Keratinocyte (primary cell): ENCODE measurements around the gene LIX1. TPM values are rescaled to one million over a fixed set of nuclear protein-coding genes. Genes with fewer than 3 reads are reported as not detected.

Source experiments
- DNase-seq: peaks from one replicate; pipeline ENCODE4 v3.0.0-alpha.2; 2011; ENCODE audit warnings: low read depth, missing footprints, low spot score
- FAIRE-seq: peaks from 2 replicates; lab custom pipeline; 2011; peaks lifted over from hg19 to GRCh38; lab: Jason Lieb, UNC
- H2AFZ ChIP-seq: 2 replicates; pipeline ENCODE4 v1.6.0; 2012; ENCODE audit warnings: low read length, control low read depth, inconsistent platforms; ENCODE audit not compliant: control insufficient read depth
- H3K27ac ChIP-seq: 2 replicates; pipeline ENCODE4 v1.5.1; 2011; ENCODE audit warnings: low read length; ENCODE audit not compliant: control insufficient read depth, insufficient read depth
- H3K27me3 ChIP-seq: 3 replicates; pipeline ENCODE4 v1.6.0; 2011; ENCODE audit warnings: low read length; ENCODE audit not compliant: control insufficient read depth, insufficient read depth; ENCODE audit errors: extremely low read depth
- H3K36me3 ChIP-seq, 2 experiments: 2 replicates in 1 of 2; 3 replicates in 1 of 2; pipeline ENCODE4 v1.5.1; 2011; ENCODE audit warnings: low read length in 2 of 2, mild to moderate bottlenecking in 1 of 2; ENCODE audit not compliant: control insufficient read depth in 2 of 2, insufficient read depth in 2 of 2; ENCODE audit errors: extremely low read depth in 1 of 2
- H3K4me1 ChIP-seq: 3 replicates; pipeline ENCODE4 v1.5.1; 2011; ENCODE audit warnings: low read length; ENCODE audit not compliant: control insufficient read depth, insufficient read depth; ENCODE audit errors: extremely low read depth
- H3K4me2 ChIP-seq: 3 replicates; pipeline ENCODE4 v1.6.0; 2011; ENCODE audit warnings: low read depth, low read length; ENCODE audit not compliant: control insufficient read depth, insufficient read depth; ENCODE audit errors: extremely low read depth
- H3K4me3 ChIP-seq, 3 experiments: fragments of 200-600 bp in 1 of 3; sonication (generic) in 1 of 3; 2 replicates in 2 of 3; 3 replicates in 1 of 3; pipeline ENCODE4 v1.5.1; 2011 to 2016; ENCODE audit warnings: low read length in 3 of 3, mild to moderate bottlenecking in 3 of 3, control low read depth in 2 of 3, inconsistent platforms in 1 of 3, low read depth in 1 of 3, mixed read lengths in 1 of 3, mixed run types in 1 of 3, moderate library complexity in 1 of 3; ENCODE audit not compliant: control insufficient read depth in 2 of 3, insufficient read depth in 2 of 3; ENCODE audit errors: extremely low read depth in 1 of 3
- H3K79me2 ChIP-seq: 2 replicates; pipeline ENCODE4 v1.6.0; 2012; ENCODE audit warnings: low read length; ENCODE audit not compliant: control insufficient read depth, insufficient read depth
- H3K9ac ChIP-seq: 3 replicates; pipeline ENCODE4 v1.6.0; 2011; ENCODE audit warnings: low read length; ENCODE audit not compliant: control insufficient read depth, insufficient read depth; ENCODE audit errors: extremely low read depth
- H3K9me1 ChIP-seq: 3 replicates; pipeline ENCODE4 v1.6.0; 2011; ENCODE audit warnings: low read length; ENCODE audit not compliant: control insufficient read depth, insufficient read depth; ENCODE audit errors: extremely low read depth
- H3K9me3 ChIP-seq: 2 replicates; pipeline ENCODE4 v1.5.1; 2012; ENCODE audit warnings: low read depth, low read length; ENCODE audit not compliant: control insufficient read depth
- H4K20me1 ChIP-seq: 3 replicates; pipeline ENCODE4 v1.6.0; 2011; ENCODE audit warnings: low read length; ENCODE audit not compliant: control insufficient read depth, insufficient read depth; ENCODE audit errors: extremely low read depth
- EZH2 ChIP-seq: IDR thresholded peaks from one replicate; pipeline ENCODE4 v1.6.1; 2012; ENCODE audit warnings: inconsistent platforms, mild to moderate bottlenecking, low read length, moderate library complexity
- dilution Hi-C: fragments of 300-500 bp; cut with MboI; formaldehyde crosslinking; loops from one replicate; pipeline ENCODE4 v1.7.0; 2020; ENCODE audit warnings: low sequenced_read_pairs; ENCODE audit not compliant: extremely low pct_ligation_motif_present
- polyA plus RNA-seq, 5 experiments: library from polyadenylated mRNA; depleted of rRNA in 3 of 5; stranded (reverse) in 3 of 5; stranded (forward) in 1 of 5; unstranded in 1 of 5; fragments of >200 nt; gene quantifications; 1 replicate in 1 of 5; 2 replicates in 3 of 5; 3 replicates in 1 of 5; pipeline versions ENCODE4 v1.2.1 to v1.2.3, GENCODE V29; 2011 to 2012; ENCODE audit warnings: missing spikeins in 2 of 5, low read depth in 1 of 5, low replicate concordance in 1 of 5
- TF ChIP-seq, protein P1 (sequence below), 3 experiments: IDR thresholded peaks in 1 of 3; conservative IDR thresholded peaks in 1 of 3; optimal IDR thresholded peaks in 1 of 3; 2 replicates in 2 of 3; 3 replicates in 1 of 3; pipeline versions ENCODE3 to v1.5.1; 2011; ENCODE audit warnings: low read length in 3 of 3, mild to moderate bottlenecking in 3 of 3, moderate library complexity in 2 of 3, control low read depth in 1 of 3, inconsistent platforms in 1 of 3; ENCODE audit not compliant: insufficient read depth in 2 of 3; ENCODE audit errors: extremely low read depth in 1 of 3

Gene LIX1
- polyA plus RNA-seq, 1 donor (not counting 4 experiments of a cell fraction or from before 2014, with no cell fraction given), result not detected

- Histone ChIP-seq H3K9ac (no peak overlapping the region), H3K4me1 (no peaks in the 10 kb centered on the region), H4K20me1 (no peaks in the 10 kb centered on the region), H3K27me3 (peaks cover 9% of the 10 kb centered on the region), H3K9me3 (no peaks in the 10 kb centered on the region), H3K36me3 (no peaks in the 10 kb centered on the region), H3K79me2 (no peaks in the 10 kb centered on the region), H3K9me1 (no peaks in the 10 kb centered on the region), H3K4me3 (no peak overlapping the region), H3K4me2 (no peak overlapping the region), H2AFZ (no peak overlapping the region), H3K27ac (no peak overlapping the region)
- TF ChIP-seq, protein P1, sequence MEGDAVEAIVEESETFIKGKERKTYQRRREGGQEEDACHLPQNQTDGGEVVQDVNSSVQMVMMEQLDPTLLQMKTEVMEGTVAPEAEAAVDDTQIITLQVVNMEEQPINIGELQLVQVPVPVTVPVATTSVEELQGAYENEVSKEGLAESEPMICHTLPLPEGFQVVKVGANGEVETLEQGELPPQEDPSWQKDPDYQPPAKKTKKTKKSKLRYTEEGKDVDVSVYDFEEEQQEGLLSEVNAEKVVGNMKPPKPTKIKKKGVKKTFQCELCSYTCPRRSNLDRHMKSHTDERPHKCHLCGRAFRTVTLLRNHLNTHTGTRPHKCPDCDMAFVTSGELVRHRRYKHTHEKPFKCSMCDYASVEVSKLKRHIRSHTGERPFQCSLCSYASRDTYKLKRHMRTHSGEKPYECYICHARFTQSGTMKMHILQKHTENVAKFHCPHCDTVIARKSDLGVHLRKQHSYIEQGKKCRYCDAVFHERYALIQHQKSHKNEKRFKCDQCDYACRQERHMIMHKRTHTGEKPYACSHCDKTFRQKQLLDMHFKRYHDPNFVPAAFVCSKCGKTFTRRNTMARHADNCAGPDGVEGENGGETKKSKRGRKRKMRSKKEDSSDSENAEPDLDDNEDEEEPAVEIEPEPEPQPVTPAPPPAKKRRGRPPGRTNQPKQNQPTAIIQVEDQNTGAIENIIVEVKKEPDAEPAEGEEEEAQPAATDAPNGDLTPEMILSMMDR (optimal IDR thresholded peaks at IDR 0.05 in 1 of 3, IDR thresholded peaks at IDR 0.05 in 1 of 3, conservative IDR thresholded peaks at IDR 0.05 in 1 of 3; ENCODE audit: extremely low read depth in 1 of 3, insufficient read depth in 2 of 3, low read length in 3 of 3), result no peak
- TF ChIP-seq EZH2, result no peak
- no peak for DNase-seq
- FAIRE-seq, result no peak
- dilution Hi-C loops, result no loop called here
These were observed 47.1 kb downstream of the LIX1 start for GRCh38 chr5:97095318-97095732.

GRCh38 chr5:97094579-97095317 is 47.7 kb downstream of the LIX1 start:
- H3K36me3 ChIP-seq, result no peaks in the 10 kb centered on the region
- H3K4me3 ChIP-seq, result no peak overlapping the region
- TF ChIP-seq EZH2, result no peak
- TF ChIP-seq, protein P1 (optimal IDR thresholded peaks at IDR 0.05 in 1 of 3, IDR thresholded peaks at IDR 0.05 in 1 of 3, conservative IDR thresholded peaks at IDR 0.05 in 1 of 3; ENCODE audit: extremely low read depth in 1 of 3, insufficient read depth in 2 of 3, low read length in 3 of 3), result no peak
- H3K9me3 ChIP-seq, result no peaks in the 10 kb centered on the region
- peaks cover 13% of the 10 kb centered on the region for H3K27me3 ChIP-seq
- no peaks in the 10 kb centered on the region for H4K20me1 ChIP-seq
- no peaks in the 10 kb centered on the region for H3K9me1 ChIP-seq
- no peaks in the 10 kb centered on the region for H3K79me2 ChIP-seq
- H3K4me1 ChIP-seq, result no peaks in the 10 kb centered on the region
- no peak overlapping the region for H2AFZ ChIP-seq
- H3K4me2 ChIP-seq, result no peak overlapping the region
- dilution Hi-C loops, result no loop called here
- DNase-seq (no peak), FAIRE-seq (no peak)
- H3K9ac ChIP-seq, result no peak overlapping the region
- no peak overlapping the region for H3K27ac ChIP-seq
